ENCODE results near the gene DNPH1.

DNA sequence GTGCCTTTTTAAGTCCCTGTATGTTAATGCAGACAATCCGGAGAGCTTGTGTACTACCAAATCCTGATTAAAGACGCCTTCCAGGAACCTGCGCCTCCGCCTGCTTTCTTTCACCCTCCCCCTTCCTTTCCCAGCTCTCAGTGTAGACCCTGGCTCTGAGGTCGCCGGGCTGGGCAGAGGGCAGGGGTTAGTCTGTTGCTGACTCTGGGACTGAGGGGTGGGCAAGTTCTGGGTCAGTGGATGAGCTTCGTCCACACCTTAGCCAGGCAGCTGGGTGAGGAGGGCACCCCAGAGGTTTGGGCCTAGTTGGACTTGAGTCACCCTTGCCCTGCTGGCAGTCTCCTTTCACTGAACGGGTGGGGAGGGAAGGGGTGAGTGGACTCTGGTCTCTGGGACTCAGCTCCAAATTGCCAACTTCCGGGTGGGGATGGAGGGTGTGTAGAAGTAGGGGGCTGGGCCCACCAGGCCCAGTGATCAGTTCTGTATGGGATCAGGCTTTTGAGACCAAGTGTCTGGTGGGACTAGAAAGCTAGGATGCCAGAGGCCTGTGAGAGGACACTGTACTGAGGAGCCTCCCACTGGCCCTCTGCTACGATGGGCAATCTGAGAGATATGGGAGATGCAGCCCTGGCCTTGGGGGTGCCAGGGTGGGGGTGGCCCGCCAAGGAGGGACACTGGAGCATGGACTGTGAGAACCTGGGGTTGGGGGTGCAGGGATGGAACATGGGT, 47.5 kb upstream of the DNPH1 start:
- TF ChIP-seq, protein P1, sequence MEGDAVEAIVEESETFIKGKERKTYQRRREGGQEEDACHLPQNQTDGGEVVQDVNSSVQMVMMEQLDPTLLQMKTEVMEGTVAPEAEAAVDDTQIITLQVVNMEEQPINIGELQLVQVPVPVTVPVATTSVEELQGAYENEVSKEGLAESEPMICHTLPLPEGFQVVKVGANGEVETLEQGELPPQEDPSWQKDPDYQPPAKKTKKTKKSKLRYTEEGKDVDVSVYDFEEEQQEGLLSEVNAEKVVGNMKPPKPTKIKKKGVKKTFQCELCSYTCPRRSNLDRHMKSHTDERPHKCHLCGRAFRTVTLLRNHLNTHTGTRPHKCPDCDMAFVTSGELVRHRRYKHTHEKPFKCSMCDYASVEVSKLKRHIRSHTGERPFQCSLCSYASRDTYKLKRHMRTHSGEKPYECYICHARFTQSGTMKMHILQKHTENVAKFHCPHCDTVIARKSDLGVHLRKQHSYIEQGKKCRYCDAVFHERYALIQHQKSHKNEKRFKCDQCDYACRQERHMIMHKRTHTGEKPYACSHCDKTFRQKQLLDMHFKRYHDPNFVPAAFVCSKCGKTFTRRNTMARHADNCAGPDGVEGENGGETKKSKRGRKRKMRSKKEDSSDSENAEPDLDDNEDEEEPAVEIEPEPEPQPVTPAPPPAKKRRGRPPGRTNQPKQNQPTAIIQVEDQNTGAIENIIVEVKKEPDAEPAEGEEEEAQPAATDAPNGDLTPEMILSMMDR (IDR thresholded peaks at IDR 0.05): no peak
- no peak for TF ChIP-seq POLR2A (IDR thresholded peaks at IDR 0.05)
